GM12872 (cell line): ENCODE data around the gene SUPT4H1.

Experiments used
- CTCF ChIP-seq: IDR thresholded peaks from 3 replicates; pipeline ENCODE4 v1.5.1; 2011; ENCODE audit warnings: low read depth, mild to moderate bottlenecking, low read length, moderate library complexity; ENCODE audit not compliant: insufficient read depth

SUPT4H1 gene

DNA sequence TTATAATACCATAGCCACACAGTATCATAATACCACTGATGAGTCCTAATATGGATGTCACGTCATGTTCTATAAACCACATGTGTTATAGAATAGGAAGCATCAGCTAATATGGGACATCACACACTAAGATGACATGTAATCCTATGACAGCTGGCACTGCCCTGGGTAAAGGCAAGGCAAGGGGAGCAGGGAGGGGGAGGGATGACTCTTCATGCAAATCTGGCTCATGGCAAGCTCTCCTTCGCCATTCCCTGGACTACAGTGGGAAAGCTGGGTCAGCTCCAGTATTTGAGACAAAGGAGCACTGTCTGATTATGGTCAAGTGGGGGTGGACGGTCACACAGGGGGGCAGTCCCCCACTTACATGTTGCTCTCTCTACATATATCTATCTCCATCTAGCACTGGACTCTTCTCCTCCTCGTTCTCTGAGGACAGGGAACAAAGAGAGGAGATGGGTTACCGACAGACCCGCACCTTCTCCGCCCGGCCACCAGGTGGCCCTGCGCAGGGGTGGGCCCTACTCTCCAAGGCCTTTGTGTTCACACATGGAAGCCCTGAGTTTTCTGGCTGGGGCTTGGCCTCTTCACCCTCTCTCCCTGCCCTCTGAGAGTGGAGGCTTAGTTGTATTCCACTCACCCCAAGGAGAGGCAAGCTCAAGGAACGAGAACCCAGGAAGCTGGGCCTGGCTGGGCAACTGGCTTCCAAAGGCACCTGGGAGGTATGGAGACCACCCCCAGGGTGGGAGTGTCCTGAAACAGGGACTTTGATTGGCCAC is 47.8 kb downstream of the SUPT4H1 start:
- TF ChIP-seq CTCF, result peak; percentile 97

DNA sequence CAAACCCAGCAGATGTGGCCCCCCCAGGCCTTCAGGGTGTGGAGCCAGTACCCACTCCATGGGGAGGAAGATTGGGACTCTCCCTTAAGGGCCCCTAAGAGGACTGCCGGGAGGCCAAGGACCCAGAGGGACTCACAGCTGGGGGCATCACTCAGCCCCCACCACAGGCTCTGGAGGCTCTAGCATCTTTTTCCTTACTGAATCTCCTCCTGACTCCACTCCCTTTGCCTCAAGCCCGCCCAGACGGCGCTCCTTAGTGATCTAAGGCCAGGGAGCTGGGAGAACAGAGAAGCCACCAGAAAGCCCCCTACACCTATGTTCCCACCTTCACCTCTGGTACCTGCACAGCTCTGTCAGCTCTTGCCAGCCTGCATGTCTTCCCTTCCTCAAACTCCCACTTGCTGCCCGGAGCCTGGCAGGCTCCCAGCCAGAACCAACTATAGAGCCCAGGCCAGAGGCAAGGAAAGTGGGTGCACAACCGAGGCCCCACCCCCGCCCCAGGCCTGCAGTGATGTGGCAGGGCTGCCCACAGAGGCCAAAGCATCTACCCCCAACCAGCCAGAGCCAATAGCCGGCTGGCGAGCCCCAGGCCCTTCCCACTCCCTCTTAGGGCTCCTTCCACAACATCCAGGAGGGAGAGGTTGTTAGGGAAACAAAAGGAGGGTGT is 48.9 kb downstream of the SUPT4H1 start:
- no peak for TF ChIP-seq CTCF

DNA sequence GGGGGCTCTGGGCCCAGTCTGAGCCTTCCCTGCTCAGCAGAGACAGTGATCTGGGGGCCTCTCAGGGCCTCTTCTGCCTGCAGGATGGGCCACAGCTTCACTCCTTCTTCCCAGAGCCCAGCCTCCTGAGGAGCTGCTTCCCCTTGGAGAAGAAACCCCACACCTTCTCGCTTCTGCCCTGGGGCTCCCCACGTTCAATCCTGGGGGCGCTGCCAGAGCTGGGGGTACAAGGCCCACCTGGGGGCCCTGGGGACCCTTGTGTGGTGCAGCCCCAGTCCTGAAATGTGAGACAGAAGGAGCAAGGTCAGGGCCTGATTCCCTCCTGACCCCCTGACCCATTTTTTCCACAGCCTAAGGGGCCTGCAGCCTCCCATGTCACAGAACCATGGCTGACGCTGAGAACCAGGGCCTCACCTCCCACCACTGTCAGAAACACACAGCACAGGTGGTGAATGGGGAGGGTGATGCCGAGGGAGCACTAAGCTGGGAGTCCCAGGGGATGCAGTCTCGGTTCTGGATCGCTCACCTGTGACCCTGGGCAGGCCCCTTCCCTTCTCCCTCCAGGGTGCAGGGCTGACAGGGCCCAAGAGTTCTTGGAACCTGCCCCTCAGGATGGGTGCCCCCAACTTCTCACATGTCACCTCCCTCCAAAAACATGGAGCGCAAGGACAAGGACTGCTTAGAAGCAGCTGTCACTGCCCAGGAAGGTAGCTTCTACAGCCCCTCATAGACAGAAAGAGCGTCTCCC is 49.7 kb downstream of the SUPT4H1 start:
- no peak for TF ChIP-seq CTCF

- TF ChIP-seq CTCF, result no peak
Observed at GRCh38 chr17:58301504-58302150, 50.4 kb downstream of the SUPT4H1 start.

DNA sequence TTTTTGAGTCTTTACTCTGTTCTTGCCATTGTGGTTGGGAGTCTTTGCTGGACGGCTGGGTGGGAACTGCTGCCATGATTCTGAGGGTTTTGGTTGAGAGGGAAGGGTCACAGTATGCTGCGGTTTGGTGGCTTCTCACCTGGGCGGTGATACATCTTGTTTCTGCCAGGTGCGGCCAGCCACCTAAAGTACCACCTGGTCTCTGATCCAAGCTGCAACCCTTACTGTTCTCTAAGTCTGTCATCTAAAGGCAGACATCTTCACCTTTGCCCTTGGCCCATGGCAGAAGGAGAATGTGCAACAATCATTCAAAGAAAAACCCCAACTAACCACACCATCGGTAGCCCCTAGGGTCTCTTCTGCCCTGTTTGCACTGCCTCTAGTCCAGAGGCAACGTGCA is 51.7 kb downstream of the SUPT4H1 start:
- TF ChIP-seq CTCF, result no peak
